HG03469 (cell line): ENCODE results near the gene NME3.
"Not testable (repeated sequence)": the region's sequence is repeated elsewhere in the genome, so short reads cannot be mapped to it uniquely, and the experiment has no call there.

ENCODE experiments used
- ATAC-seq: cut with Tn5 transposase; IDR thresholded peaks from one replicate; pipeline ENCODE4 v1.9.1; 2021; ENCODE audit warnings: mild to moderate bottlenecking, moderate library complexity, moderate number of reproducible peaks; ENCODE audit not compliant: unreplicated experiment

Gene NME3

GRCh38 chr16:1754204-1754603 lies 17.1 kb downstream of the NME3 start:
- ATAC-seq: no peak

GRCh38 chr16:1752853-1753252 lies 18.5 kb downstream of the NME3 start:
- no peak for ATAC-seq

- ATAC-seq: no peak
Observed at GRCh38 chr16:1751946-1752345, 19.4 kb downstream of the NME3 start.

GRCh38 chr16:1749152-1750117 lies 21.9 kb downstream of the NME3 start:
- no peak for ATAC-seq

GRCh38 chr16:1747934-1748333 lies 23.4 kb downstream of the NME3 start:
- no peak for ATAC-seq

GRCh38 chr16:1746693-1747195 lies 24.6 kb downstream of the NME3 start:
- no peak for ATAC-seq

- no peak for ATAC-seq
Observed at GRCh38 chr16:1745900-1746692, 25.2 kb downstream of the NME3 start.

GRCh38 chr16:1745181-1745899 lies 26.0 kb downstream of the NME3 start:
- ATAC-seq: no peak

GRCh38 chr16:1744338-1744840 lies 27.0 kb downstream of the NME3 start:
- no peak for ATAC-seq

GRCh38 chr16:1743376-1744337 lies 27.7 kb downstream of the NME3 start:
- ATAC-seq: no peak

GRCh38 chr16:1741553-1742165 lies 29.7 kb downstream of the NME3 start:
- no peak for ATAC-seq

GRCh38 chr16:1740781-1741490 lies 30.4 kb downstream of the NME3 start:
- no peak for ATAC-seq

- ATAC-seq: no peak
Observed at GRCh38 chr16:1740234-1740633, 31.1 kb downstream of the NME3 start.

GRCh38 chr16:1734816-1735215 lies 36.5 kb downstream of the NME3 start:
- ATAC-seq: no peak

- no peak for ATAC-seq
Observed at GRCh38 chr16:1734123-1734522, 37.2 kb downstream of the NME3 start.

GRCh38 chr16:1732551-1732987 lies 38.8 kb downstream of the NME3 start:
- not testable (repeated sequence) for ATAC-seq

GRCh38 chr16:1732071-1732470 lies 39.3 kb downstream of the NME3 start:
- no peak for ATAC-seq

GRCh38 chr16:1731603-1732002 lies 39.7 kb downstream of the NME3 start:
- ATAC-seq: no peak
